GM19324 (cell line): Measurements from ENCODE around the gene MCTP2.
"Not testable (repeated sequence)": the region's sequence is repeated elsewhere in the genome, so short reads cannot be mapped to it uniquely, and the experiment has no call there.

Source experiments
- ATAC-seq: cut with Tn5 transposase; IDR thresholded peaks from one replicate; pipeline ENCODE4 v1.9.1; 2021; ENCODE audit warnings: mild to moderate bottlenecking, moderate library complexity; ENCODE audit not compliant: unreplicated experiment, low FRiP score

MCTP2 gene

GRCh38 chr15:94441760-94442159 is 210.4 kb downstream of the MCTP2 start:
- no peak for ATAC-seq

- ATAC-seq = no peak
Observed at GRCh38 chr15:94442480-94442879, 211.1 kb downstream of the MCTP2 start.

- ATAC-seq = no peak
Observed at GRCh38 chr15:94443186-94443585, 211.8 kb downstream of the MCTP2 start.

- ATAC-seq = no peak
Observed at GRCh38 chr15:94445566-94446160, 214.3 kb downstream of the MCTP2 start.

- ATAC-seq = no peak
Observed at GRCh38 chr15:94446441-94446840, 215.1 kb downstream of the MCTP2 start.

- no peak for ATAC-seq
Observed at GRCh38 chr15:94451466-94451865, 220.1 kb downstream of the MCTP2 start.

- no peak for ATAC-seq
Observed at GRCh38 chr15:94453227-94453988, 222.0 kb downstream of the MCTP2 start.

- ATAC-seq = no peak
Observed at GRCh38 chr15:94455297-94455696, 223.9 kb downstream of the MCTP2 start.

GRCh38 chr15:94456226-94456625 is 224.9 kb downstream of the MCTP2 start:
- no peak for ATAC-seq

GRCh38 chr15:94457661-94458060 is 226.3 kb downstream of the MCTP2 start:
- ATAC-seq = no peak

- ATAC-seq = no peak
Observed at GRCh38 chr15:94460624-94461023, 229.3 kb downstream of the MCTP2 start.

- ATAC-seq = no peak
Observed at GRCh38 chr15:94467034-94467433, 235.7 kb downstream of the MCTP2 start.

- no peak for ATAC-seq
Observed at GRCh38 chr15:94470492-94470891, 239.1 kb downstream of the MCTP2 start.

GRCh38 chr15:94476686-94477085 is 245.3 kb downstream of the MCTP2 start:
- no peak for ATAC-seq

- ATAC-seq = no peak
Observed at GRCh38 chr15:94477913-94478553, 246.7 kb downstream of the MCTP2 start.

- ATAC-seq = no peak
Observed at GRCh38 chr15:94478763-94479162, 247.4 kb downstream of the MCTP2 start.

GRCh38 chr15:94480289-94480834 is 249.0 kb downstream of the MCTP2 start:
- no peak for ATAC-seq

- ATAC-seq = no peak
Observed at GRCh38 chr15:94485148-94485719, 253.9 kb downstream of the MCTP2 start.

- no peak for ATAC-seq
Observed at GRCh38 chr15:94487635-94488034, 256.3 kb downstream of the MCTP2 start.

- no peak for ATAC-seq
Observed at GRCh38 chr15:94493176-94493575, 261.8 kb downstream of the MCTP2 start.

- ATAC-seq = not testable (repeated sequence)
Observed at GRCh38 chr15:94493586-94493985, 262.2 kb downstream of the MCTP2 start.
